ENCODE data around the gene ERMN.

The ERMN gene

GRCh38 chr2:157327621-157328500 lies 2.2 kb upstream of the ERMN start:
- DNase-seq: peak; percentile 92 to 94

DNA sequence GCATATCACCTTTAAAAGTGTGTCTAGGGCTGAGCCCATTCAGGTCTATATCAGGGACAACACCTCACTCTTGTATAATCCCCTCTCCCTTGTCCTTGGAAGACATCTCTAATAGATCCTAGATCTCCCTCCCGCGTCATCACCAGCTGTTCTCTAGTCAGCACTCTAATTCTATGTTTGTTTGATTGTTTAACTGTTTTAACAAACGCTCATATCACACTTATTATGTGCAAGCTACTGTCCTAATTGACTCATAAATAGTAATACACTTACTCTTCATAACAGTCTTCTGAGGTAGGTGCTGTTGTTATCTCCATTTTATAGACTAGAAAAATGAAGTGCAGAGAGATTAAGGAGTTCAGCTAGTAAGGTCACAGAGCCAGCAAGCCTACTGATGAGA lies 1.6 kb upstream of the ERMN start:
- DNase-seq: no peak

GRCh38 chr2:157326698-157327097 lies 1.1 kb upstream of the ERMN start:
- DNase-seq: no peak

DNA sequence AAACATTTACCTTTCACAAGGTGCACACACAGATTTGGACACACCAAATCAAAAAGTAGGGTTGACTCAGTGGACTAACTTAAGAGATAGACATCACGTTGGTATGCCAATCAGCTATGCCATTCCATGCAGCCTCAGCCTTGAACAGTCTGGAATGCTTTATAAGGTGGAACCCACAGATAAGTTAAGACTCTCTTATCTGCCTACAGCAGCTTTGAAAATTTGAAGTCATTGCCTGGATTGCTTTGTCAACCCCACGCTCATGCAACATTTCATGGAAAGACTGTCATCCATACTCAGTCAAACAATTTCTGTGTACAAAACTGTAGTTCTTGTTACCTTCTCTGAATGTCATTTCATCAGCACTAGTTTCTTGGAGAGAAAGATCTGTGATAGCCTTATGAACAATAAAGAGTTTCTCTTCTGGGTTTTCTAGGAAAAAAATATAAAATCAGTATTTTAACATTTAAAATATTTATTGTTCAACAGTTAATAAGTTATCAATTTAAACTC lies 1.2 kb downstream of the ERMN start:
- DNase-seq: no peak

- no peak for DNase-seq
Observed at GRCh38 chr2:157322432-157322831, 3.2 kb downstream of the ERMN start.

- peak; percentile 23 for DNase-seq
Observed at GRCh38 chr2:157321466-157321865, 4.2 kb downstream of the ERMN start.

GRCh38 chr2:157320409-157320808 lies 5.2 kb downstream of the ERMN start:
- DNase-seq: no peak

GRCh38 chr2:157319795-157320194 lies 5.8 kb downstream of the ERMN start:
- no peak for DNase-seq

DNA sequence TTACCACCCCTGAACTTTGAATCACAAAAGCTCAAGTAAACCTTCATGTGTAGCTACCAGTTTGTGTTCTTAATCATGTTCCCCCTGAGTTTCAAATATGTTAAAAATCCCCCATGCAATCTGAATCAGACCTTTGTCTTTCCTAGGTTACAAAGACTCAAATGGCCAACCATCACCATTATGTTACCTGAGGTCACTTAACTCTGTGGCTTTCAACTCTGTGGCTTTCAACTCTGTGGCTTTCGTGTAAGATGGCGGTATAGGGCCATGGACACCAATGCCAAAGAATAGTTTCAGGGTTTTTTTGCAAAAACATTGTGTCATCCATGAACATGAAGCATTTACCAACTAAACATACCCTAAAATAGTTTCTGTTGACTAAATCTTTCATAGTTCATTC lies 6.7 kb downstream of the ERMN start:
- no peak for DNase-seq

DNA sequence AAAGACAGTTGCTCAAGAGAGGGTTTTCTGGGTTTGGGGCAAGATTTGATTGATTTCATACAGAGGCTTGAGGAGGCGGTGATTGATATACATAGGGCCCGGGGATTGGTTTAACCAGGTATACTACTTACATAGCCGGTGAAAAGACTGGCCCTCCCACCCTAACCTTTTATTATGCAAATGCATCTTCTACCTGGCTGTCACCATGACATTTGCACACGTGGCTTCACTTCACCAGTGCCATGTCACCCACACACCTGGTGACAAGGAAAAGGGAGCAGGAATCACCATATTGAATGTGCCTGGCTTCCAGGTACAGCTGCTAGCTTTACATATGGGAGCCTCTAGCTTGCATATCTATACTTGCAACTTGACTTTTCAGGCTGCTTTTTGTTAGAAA lies 9.7 kb downstream of the ERMN start:
- DNase-seq: no peak

GRCh38 chr2:157312866-157313486 lies 12.6 kb downstream of the ERMN start:
- no peak for DNase-seq

- no peak for DNase-seq
Observed at GRCh38 chr2:157311706-157312105, 13.9 kb downstream of the ERMN start.

DNA sequence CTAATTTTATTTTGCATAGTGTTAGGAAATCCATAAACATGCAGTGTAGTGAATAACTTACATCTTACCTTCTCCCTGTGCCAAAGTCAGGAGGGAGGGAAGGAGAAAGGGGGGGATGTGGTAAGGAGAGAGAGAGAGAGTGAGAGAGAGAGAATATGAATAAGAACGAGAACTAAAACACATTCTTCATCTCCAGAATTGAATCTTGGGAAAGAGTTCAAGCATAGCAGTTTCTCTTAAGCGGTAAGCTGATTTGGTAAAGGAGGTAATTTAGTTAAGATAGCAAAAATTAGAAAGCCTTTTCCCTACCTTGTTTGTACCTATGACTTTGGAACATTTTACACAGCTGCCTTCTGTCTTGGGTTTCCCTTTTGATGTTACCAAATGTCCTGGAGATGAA lies 15.7 kb downstream of the ERMN start:
- DNase-seq: no peak

DNA sequence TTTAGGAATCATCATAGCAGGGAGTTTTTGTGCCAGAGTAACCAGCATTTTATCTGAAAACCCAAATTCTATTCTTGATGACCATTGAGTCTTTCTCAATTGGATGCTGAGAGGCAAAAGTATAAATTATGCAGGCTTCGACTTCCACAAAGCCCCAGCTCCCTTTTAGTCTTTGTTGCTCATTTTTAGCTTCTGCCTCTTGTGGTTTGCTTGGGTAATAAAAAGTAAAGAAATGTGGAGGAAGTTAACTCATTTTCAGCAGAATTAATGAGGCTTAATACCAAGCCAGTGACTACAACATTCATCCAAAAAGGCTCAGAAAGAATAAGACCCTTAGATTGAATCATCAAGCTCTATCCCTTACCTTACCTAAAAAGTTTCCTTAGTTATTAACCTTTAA lies 18.6 kb downstream of the ERMN start:
- peak; percentile 82 to 90 for DNase-seq

- DNase-seq: no peak
Observed at GRCh38 chr2:157305723-157306110, 19.9 kb downstream of the ERMN start.

GRCh38 chr2:157304811-157305722 lies 20.6 kb downstream of the ERMN start:
- DNase-seq: no peak

DNA sequence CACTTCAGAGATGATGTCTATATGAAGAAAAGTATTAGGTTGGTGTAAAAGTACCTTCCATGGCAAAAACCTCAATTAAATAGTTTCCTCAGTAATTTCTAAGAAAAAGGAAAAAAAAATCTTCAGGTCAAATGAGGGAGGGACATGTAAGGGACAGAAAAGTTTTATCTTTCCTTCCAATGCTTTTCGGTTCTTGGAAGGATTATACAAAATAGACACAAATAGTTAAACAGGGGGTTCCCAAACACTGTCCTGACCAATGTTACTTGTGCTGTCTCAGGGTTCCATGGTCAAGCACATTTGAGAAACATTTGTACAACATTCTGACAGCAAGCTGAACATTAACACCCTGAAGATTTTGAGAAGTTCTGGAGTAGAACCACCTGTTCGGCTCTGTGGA lies 22.0 kb downstream of the ERMN start:
- DNase-seq: no peak

DNA sequence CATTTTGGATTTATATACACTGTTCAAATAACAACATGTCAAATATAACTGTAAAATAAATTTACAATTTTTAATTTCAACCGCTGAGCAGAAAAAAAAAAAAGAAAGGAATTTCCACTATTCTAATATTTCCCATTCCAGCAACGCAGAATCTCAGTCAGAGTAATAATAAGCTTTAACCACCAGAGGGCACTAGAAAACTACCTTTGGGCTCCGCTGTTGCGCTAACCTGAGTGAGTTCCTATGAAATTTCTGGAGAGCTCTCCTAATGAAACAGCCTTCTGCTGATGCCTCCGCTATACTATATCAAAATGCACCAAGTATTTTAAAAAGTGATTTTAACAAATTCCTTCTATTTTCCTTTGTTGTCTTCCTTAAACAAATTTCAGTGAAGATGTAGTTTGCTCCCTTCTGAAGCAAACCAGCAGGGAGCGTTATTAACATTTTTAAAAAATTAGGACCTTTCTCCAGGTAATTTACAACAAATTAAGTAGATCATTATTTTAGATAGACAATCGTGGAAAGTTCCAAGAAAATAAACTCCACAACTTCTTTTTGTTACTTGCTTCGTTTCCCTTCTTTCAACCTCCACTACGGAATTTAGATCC lies 23.0 kb downstream of the ERMN start:
- peak; percentile 84 to 92 for DNase-seq

DNA sequence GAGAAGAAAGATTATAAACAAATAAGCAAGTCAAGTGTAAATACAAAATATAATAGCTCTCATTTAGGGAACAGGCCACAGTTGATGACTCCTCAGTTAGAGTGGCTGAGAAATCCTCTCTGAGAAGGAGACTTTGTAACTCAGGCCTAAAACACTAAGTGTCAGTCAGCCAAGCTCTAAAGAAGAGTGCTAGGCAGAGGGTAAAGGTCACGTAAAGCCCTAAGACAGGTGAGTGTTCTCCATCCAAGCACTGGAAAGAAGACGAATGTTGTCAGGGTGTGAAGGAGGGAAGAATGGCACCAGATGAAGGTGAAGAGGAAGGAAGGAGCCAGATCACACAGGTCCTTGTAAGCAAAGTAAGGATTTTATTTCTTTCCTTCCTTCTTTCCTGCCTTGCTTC lies 24.3 kb downstream of the ERMN start:
- no peak for DNase-seq

GRCh38 chr2:157296958-157297357 lies 28.7 kb downstream of the ERMN start:
- DNase-seq: no peak

- no peak for DNase-seq
Observed at GRCh38 chr2:157296490-157296889, 29.1 kb downstream of the ERMN start.

DNA sequence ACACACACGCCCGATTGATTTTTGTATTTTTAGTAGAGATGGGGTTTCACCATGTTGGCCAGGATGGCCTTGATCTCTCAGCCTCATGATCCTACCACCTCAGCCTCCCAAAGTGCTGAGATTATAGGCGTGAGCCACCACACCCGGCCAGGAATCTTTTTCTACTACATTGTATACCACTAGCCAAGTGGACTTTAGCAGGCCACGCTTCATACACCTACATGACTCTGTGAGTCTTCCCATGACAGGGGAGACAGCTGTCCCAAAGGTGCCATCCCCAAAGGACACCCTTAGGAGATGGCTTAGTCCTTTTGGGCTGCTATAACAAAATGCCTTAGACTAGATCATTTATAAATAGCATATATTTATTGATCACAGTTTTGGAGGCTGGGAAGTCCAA lies 32.8 kb downstream of the ERMN start:
- DNase-seq: no peak

GRCh38 chr2:157291018-157291417 lies 34.6 kb downstream of the ERMN start:
- no peak for DNase-seq
